ENCODE measurements around the gene DPCD. TPM values are rescaled to one million over a fixed set of nuclear protein-coding genes. Genes with fewer than 3 reads are reported as not detected.

DPCD gene
- total RNA-seq, 2 donors from 2014 or later, result 32.0 to 40.3 TPM

DNA sequence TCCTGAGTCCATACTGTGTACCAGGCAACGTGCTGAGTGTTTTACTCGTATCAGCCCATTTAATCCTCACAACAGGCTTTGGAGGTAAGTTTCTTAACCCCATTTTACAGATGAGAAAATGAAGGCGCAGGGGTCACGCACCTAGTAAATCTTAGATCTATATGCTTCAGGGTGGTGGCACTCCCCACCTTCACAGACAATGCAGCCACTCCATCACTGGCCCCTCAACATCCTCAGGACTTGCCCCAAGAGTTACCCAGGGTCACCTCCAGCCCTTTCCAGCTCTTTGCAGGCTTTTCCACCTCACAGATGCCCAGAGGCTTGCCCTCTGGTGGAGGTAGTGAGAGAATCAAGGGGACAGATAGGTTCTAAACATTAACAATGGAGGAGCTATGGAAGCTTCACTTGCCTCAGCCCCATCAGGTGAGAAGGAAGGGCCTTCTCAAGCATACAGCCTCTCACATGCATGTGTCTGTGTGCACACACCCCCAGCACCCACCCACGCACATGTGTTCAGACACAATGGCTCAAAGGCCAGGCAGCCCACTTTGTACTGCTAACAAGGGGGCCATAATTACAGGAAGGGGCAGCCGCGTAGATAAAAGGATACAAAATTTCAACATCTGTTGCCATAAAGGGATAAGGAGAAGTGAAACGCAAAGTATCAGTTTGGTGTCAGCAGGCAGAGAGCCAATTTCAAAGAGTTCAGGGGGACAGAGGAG, 29.1 kb downstream of the DPCD start:
- no peak for TF ChIP-seq CTCF (IDR thresholded peaks at IDR 0.05)
- Histone ChIP-seq H3K4me3 (no peak overlapping the region), H3K4me1 (peaks cover 0 to 10% of the 10 kb centered on the region in 2 donors), H3K27ac (no peak overlapping the region), H3K27me3 (no peaks in the 10 kb centered on the region), H3K9me3 (no peaks in the 10 kb centered on the region), H3K36me3 (peaks cover 20% of the 10 kb centered on the region)
- no peak for DNase-seq (ENCODE audit: low spot score)

GRCh38 chr10:101617824-101618568, 29.9 kb downstream of the DPCD start:
- no peaks in the 10 kb centered on the region for H3K9me3 ChIP-seq
- no peak overlapping the region for H3K27ac ChIP-seq
- H3K4me1 ChIP-seq, result peaks cover 0 to 10% of the 10 kb centered on the region in 2 donors
- no peak for TF ChIP-seq CTCF (IDR thresholded peaks at IDR 0.05)
- peaks cover 17% of the 10 kb centered on the region for H3K36me3 ChIP-seq
- DNase-seq (ENCODE audit: low spot score), result no peak
- H3K4me3 ChIP-seq, result no peak overlapping the region
- H3K27me3 ChIP-seq, result no peaks in the 10 kb centered on the region

DNA sequence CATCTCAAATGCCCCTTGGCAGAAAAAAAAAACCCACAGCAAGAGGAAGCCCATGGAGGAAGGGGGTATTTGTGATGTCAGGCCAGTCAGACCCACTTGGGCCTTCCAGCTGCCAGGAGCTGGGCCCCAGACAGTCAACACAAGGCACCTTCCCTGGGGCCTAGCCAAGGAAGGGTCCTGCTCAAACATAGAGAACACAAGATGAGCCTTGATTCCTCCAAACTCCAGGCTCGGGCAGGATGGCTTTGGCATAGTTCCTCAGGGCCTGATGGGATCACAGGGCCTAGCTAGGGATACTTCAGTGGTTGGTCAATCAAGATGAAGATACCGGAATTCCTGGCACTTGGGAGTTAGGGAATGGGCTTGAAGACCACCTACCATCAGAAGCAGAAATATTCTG, 30.8 kb downstream of the DPCD start:
- Histone ChIP-seq H3K36me3 (peaks cover 26% of the 10 kb centered on the region), H3K27ac (no peak overlapping the region), H3K27me3 (no peaks in the 10 kb centered on the region), H3K9me3 (no peaks in the 10 kb centered on the region), H3K4me1 (peaks cover 0 to 10% of the 10 kb centered on the region in 2 donors), H3K4me3 (no peak overlapping the region)
- TF ChIP-seq CTCF (IDR thresholded peaks at IDR 0.05), result no peak
- no peak for DNase-seq (ENCODE audit: low spot score)

- no peak for DNase-seq (ENCODE audit: low spot score)
- H3K4me1 ChIP-seq, result peaks cover 0 to 10% of the 10 kb centered on the region in 2 donors
- H3K36me3 ChIP-seq, result peaks cover 31% of the 10 kb centered on the region
- no peak for TF ChIP-seq CTCF (IDR thresholded peaks at IDR 0.05)
- H3K27ac ChIP-seq, result no peak overlapping the region
- H3K27me3 ChIP-seq, result no peaks in the 10 kb centered on the region
- H3K4me3 ChIP-seq, result no peak overlapping the region
- H3K9me3 ChIP-seq, result no peaks in the 10 kb centered on the region
Observed at GRCh38 chr10:101619983-101620382, 31.9 kb downstream of the DPCD start.

GRCh38 chr10:101623528-101623927, 35.4 kb downstream of the DPCD start:
- no peaks in the 10 kb centered on the region for H3K9me3 ChIP-seq
- no peak for DNase-seq (ENCODE audit: low spot score)
- H3K27me3 ChIP-seq, result no peaks in the 10 kb centered on the region
- no peak overlapping the region for H3K27ac ChIP-seq
- peaks cover 0 to 10% of the 10 kb centered on the region in 2 donors for H3K4me1 ChIP-seq
- TF ChIP-seq CTCF (IDR thresholded peaks at IDR 0.05), result no peak
- H3K4me3 ChIP-seq, result no peak overlapping the region
- H3K36me3 ChIP-seq, result peaks cover 24% of the 10 kb centered on the region

Measured in right atrium auricular region (tissue), 2 donors.